ENCODE results near the gene ZNF444. TPM values are rescaled to one million over a fixed set of nuclear protein-coding genes. Genes with fewer than 3 reads are reported as not detected.

ZNF444 gene
- total RNA-seq, 1 donor from 2014 or later, result 30.3 TPM

- Mint-ChIP-seq H3K4me1 (ENCODE audit: low read depth) (peaks cover 32% of the 10 kb centered on the region), H3K9me3 (no peaks in the 10 kb centered on the region), H3K27me3 (ENCODE audit: low read depth) (no peaks in the 10 kb centered on the region), H3K4me3 (ENCODE audit: low read depth) (no peak overlapping the region), H3K36me3 (ENCODE audit: low read depth) (peaks cover 5% of the 10 kb centered on the region), H3K27ac (no peak overlapping the region)
- DNase-seq (ENCODE audit: low spot score), result no peak
- intact Hi-C loops (cut with micrococcal nuclease), result no loop called here
These were observed 29.3 kb upstream of the ZNF444 start for GRCh38 chr19:56111601-56112312.

GRCh38 chr19:56112313-56112709, 28.8 kb upstream of the ZNF444 start:
- Mint-ChIP-seq H3K4me3 (ENCODE audit: low read depth) (no peak overlapping the region), H3K9me3 (no peaks in the 10 kb centered on the region), H3K4me1 (ENCODE audit: low read depth) (peaks cover 30% of the 10 kb centered on the region), H3K36me3 (ENCODE audit: low read depth) (peaks cover 3% of the 10 kb centered on the region), H3K27me3 (ENCODE audit: low read depth) (no peaks in the 10 kb centered on the region), H3K27ac (peak overlapping the region; percentile 74)
- intact Hi-C loops (cut with micrococcal nuclease), result no loop called here
- no peak for DNase-seq (ENCODE audit: low spot score)

- intact Hi-C loops (cut with micrococcal nuclease), result no loop called here
- Mint-ChIP-seq H3K4me3 (ENCODE audit: low read depth) (no peak overlapping the region), H3K9me3 (no peaks in the 10 kb centered on the region), H3K36me3 (ENCODE audit: low read depth) (peaks cover 7% of the 10 kb centered on the region), H3K4me1 (ENCODE audit: low read depth) (peaks cover 30% of the 10 kb centered on the region), H3K27ac (peak overlapping the region; percentile 46), H3K27me3 (ENCODE audit: low read depth) (no peaks in the 10 kb centered on the region)
- DNase-seq (ENCODE audit: low spot score), result no peak
These were observed 27.9 kb upstream of the ZNF444 start for GRCh38 chr19:56113074-56113632.

DNA sequence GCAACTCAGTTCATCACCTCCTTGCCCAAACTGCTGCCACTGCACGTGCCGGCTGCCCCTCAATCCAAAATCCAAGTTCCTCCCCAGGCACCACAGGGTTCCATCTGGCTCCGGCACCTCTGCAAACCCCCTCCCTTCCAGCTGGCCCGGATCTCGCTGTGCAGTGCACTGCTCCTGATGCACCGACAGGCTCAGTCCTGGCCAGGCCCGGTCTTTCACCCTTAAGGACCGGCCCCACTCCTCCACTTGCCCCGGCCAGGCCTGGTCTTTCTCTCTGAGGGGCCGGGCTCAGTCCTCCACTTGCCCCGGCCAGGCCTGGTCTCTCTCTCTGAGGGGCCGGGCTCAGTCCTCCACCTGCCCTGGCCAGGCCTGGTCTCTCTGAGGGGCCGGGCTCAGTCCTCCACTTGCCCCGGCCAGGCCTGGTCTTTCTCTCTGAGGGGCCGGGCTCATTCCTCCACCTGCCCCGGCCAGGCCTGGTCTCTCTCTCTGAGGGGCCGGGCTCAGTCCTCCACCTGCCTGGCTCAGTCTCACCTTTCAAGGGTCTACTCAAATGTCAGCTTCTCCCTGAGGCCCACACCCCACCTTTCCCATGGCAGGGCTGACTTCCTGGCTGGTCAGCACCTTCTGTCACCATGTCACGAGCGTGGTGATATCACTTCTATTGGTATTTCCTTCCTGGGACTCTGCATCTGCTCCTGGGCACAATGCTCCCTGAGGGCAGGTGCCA, 26.9 kb upstream of the ZNF444 start:
- peaks cover 9% of the 10 kb centered on the region for H3K36me3 Mint-ChIP-seq (ENCODE audit: low read depth)
- intact Hi-C loops (cut with micrococcal nuclease), result no loop called here
- no peak for DNase-seq (ENCODE audit: low spot score)
- H3K9me3 Mint-ChIP-seq, result no peaks in the 10 kb centered on the region
- no peak overlapping the region for H3K27ac Mint-ChIP-seq
- peaks cover 32% of the 10 kb centered on the region for H3K4me1 Mint-ChIP-seq (ENCODE audit: low read depth)
- no peaks in the 10 kb centered on the region for H3K27me3 Mint-ChIP-seq (ENCODE audit: low read depth)
- no peak overlapping the region for H3K4me3 Mint-ChIP-seq (ENCODE audit: low read depth)

DNA sequence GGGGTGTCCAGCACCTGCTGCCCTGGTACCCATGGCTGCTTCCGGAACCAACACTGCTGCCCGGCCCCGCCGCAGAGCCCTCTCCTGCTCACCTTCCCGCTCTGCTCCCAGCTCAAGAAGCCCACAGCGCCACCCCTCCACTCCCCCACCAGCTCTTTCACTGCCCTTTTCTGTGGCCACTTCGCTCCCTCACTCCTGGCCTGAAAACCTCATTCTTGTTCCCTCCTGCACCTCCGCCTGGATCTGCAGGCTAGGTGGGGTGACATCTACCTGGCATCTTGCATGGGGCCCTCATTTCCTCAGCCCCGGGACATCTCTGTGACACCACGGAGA, 26.3 kb upstream of the ZNF444 start:
- Mint-ChIP-seq H3K4me3 (ENCODE audit: low read depth) (no peak overlapping the region), H3K36me3 (ENCODE audit: low read depth) (peaks cover 14% of the 10 kb centered on the region), H3K4me1 (ENCODE audit: low read depth) (peaks cover 37% of the 10 kb centered on the region), H3K27me3 (ENCODE audit: low read depth) (no peaks in the 10 kb centered on the region), H3K9me3 (no peaks in the 10 kb centered on the region), H3K27ac (no peak overlapping the region)
- DNase-seq (ENCODE audit: low spot score), result no peak
- intact Hi-C loops (cut with micrococcal nuclease), result no loop called here

GRCh38 chr19:56115490-56115889, 25.6 kb upstream of the ZNF444 start:
- intact Hi-C loops (cut with micrococcal nuclease), result no loop called here
- Mint-ChIP-seq H3K36me3 (ENCODE audit: low read depth) (peaks cover 15% of the 10 kb centered on the region), H3K4me1 (ENCODE audit: low read depth) (peaks cover 34% of the 10 kb centered on the region), H3K27ac (no peak overlapping the region), H3K27me3 (ENCODE audit: low read depth) (no peaks in the 10 kb centered on the region), H3K4me3 (ENCODE audit: low read depth) (no peak overlapping the region), H3K9me3 (no peaks in the 10 kb centered on the region)
- no peak for DNase-seq (ENCODE audit: low spot score)

DNA sequence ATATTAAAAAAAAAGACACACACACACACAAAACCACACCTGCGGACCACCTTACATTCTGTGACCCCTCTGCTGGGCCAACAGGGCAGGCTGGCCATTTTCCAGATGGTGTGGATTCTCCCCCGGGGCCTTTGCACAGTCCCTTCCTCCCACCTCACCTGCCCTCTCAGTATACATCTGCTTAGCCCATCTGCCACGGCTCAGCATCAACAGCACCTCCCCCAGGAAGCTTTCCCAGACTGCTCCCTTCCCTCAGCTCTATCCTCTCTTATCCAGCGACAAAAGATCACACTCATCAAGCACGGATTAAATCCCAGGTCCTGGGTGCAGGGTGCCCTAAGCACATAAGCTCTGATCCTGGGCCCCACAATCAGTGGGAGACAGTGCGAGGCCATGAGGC, 24.5 kb upstream of the ZNF444 start:
- H3K4me3 Mint-ChIP-seq (ENCODE audit: low read depth), result no peak overlapping the region
- no peak overlapping the region for H3K27ac Mint-ChIP-seq
- no peaks in the 10 kb centered on the region for H3K9me3 Mint-ChIP-seq
- no peak for DNase-seq (ENCODE audit: low spot score)
- no peaks in the 10 kb centered on the region for H3K27me3 Mint-ChIP-seq (ENCODE audit: low read depth)
- peaks cover 31% of the 10 kb centered on the region for H3K4me1 Mint-ChIP-seq (ENCODE audit: low read depth)
- intact Hi-C loops (cut with micrococcal nuclease), result no loop called here
- peaks cover 15% of the 10 kb centered on the region for H3K36me3 Mint-ChIP-seq (ENCODE audit: low read depth)

- peak overlapping the region; percentile 49 for H3K4me3 Mint-ChIP-seq (ENCODE audit: low read depth)
- peaks cover 30% of the 10 kb centered on the region for H3K4me1 Mint-ChIP-seq (ENCODE audit: low read depth)
- DNase-seq (ENCODE audit: low spot score), result no peak
- peaks cover 15% of the 10 kb centered on the region for H3K36me3 Mint-ChIP-seq (ENCODE audit: low read depth)
- intact Hi-C loops (cut with micrococcal nuclease), result no loop called here
- no peaks in the 10 kb centered on the region for H3K27me3 Mint-ChIP-seq (ENCODE audit: low read depth)
- H3K9me3 Mint-ChIP-seq, result no peaks in the 10 kb centered on the region
- no peak overlapping the region for H3K27ac Mint-ChIP-seq
These were observed 23.7 kb upstream of the ZNF444 start for GRCh38 chr19:56117376-56117884.

DNA sequence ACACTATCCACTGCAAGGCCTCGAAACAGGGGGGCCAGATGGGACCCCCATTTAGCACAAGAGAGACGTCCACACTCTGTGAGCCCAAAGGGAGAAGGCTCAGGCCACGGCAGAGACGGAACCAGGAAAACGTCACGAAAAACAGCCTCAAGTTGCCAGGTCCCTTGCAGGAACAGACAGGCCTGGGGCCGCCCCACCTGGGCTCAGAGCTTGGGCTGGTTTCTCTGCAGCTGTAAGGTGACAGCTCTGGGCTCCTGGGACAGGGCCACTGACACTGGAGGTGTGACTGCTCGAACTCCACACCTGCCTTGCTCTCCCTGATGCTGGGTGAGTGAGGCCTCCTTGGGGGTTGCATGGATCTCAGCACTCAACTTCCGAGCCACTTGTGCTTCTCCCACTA, 23.2 kb upstream of the ZNF444 start:
- H3K36me3 Mint-ChIP-seq (ENCODE audit: low read depth), result peaks cover 15% of the 10 kb centered on the region
- no peak for DNase-seq (ENCODE audit: low spot score)
- no peak overlapping the region for H3K27ac Mint-ChIP-seq
- H3K9me3 Mint-ChIP-seq, result no peaks in the 10 kb centered on the region
- intact Hi-C loops (cut with micrococcal nuclease), result no loop called here
- peak overlapping the region; percentile 49 for H3K4me3 Mint-ChIP-seq (ENCODE audit: low read depth)
- peaks cover 27% of the 10 kb centered on the region for H3K4me1 Mint-ChIP-seq (ENCODE audit: low read depth)
- no peaks in the 10 kb centered on the region for H3K27me3 Mint-ChIP-seq (ENCODE audit: low read depth)

GRCh38 chr19:56118666-56119581, 22.2 kb upstream of the ZNF444 start:
- DNase-seq (ENCODE audit: low spot score), result no peak
- peak overlapping the region; percentile 92 for H3K27ac Mint-ChIP-seq
- H3K9me3 Mint-ChIP-seq, result no peaks in the 10 kb centered on the region
- H3K27me3 Mint-ChIP-seq (ENCODE audit: low read depth), result no peaks in the 10 kb centered on the region
- intact Hi-C loops (cut with micrococcal nuclease), result no loop called here
- H3K4me1 Mint-ChIP-seq (ENCODE audit: low read depth), result peaks cover 21% of the 10 kb centered on the region
- H3K4me3 Mint-ChIP-seq (ENCODE audit: low read depth), result peak overlapping the region; percentile 87
- H3K36me3 Mint-ChIP-seq (ENCODE audit: low read depth), result peaks cover 15% of the 10 kb centered on the region

DNA sequence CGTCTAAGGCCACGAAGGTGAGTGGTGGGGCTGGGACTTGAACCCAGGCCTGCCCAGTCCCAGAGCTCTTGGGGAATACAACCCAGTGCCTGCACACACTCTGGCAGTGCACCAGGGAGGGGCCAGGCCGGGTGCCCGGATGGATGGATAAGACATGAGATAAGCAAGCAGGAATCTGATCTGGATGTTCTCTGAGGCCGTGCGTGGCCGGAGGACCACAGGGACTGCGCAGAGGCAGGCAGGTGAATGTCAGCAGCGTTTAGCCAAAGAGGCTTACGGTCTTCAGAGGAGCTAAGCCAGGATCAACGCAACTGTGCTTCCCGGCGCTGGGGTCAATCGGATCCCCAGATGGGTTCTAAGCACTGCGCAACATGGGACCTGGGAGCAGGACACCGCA, 21.5 kb upstream of the ZNF444 start:
- Mint-ChIP-seq H3K27ac (peak overlapping the region; percentile 92), H3K36me3 (ENCODE audit: low read depth) (peaks cover 15% of the 10 kb centered on the region), H3K4me1 (ENCODE audit: low read depth) (peaks cover 20% of the 10 kb centered on the region), H3K27me3 (ENCODE audit: low read depth) (no peaks in the 10 kb centered on the region), H3K9me3 (no peaks in the 10 kb centered on the region), H3K4me3 (ENCODE audit: low read depth) (peak overlapping the region; percentile 87)
- intact Hi-C loops (cut with micrococcal nuclease), result no loop called here
- no peak for DNase-seq (ENCODE audit: low spot score)

DNA sequence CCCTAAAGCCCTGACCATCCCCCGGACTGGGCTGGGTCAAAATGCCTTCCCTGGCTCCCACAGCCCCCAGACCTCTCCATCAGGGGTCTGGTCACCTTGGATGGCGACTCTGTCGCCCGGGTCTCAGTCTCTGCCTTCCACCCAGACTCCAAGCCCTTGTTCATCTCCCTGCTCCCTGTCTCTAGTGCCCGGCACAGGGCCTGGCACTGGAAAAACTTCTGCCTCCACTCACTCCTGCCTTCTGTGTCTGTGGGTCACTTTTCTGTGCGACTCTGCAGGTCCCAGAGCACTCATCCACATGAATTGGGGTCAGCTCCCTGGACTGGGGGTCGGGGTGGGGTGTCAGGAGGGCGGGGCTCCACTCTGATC, 21.1 kb upstream of the ZNF444 start:
- Mint-ChIP-seq H3K4me3 (ENCODE audit: low read depth) (peak overlapping the region; percentile 87), H3K9me3 (no peaks in the 10 kb centered on the region), H3K4me1 (ENCODE audit: low read depth) (peaks cover 19% of the 10 kb centered on the region), H3K27ac (peak overlapping the region; percentile 92), H3K27me3 (ENCODE audit: low read depth) (no peaks in the 10 kb centered on the region), H3K36me3 (ENCODE audit: low read depth) (peaks cover 12% of the 10 kb centered on the region)
- intact Hi-C loops (cut with micrococcal nuclease), result loop anchor here (2.0 to 5.0 kb wide), 2 partner anchors 195 to 643 kb away; partner anchors contain the start of genes ZNF628 and ZSCAN5A
- no peak for DNase-seq (ENCODE audit: low spot score)

All from activated T-helper 2 cell treated with anti-CD3 and anti-CD28 coated beads, Interferon-gamma antibody, Interleukin-2, Interleukin-4, amounts not matched to agents 10 μg/mL and 5 μg/mL and 100 μg/mL, durations not matched to agents 14 hours and 24 hours and 36 hours (primary cell).